GM19239 (cell line): ENCODE measurements around the gene DAZAP2.
"Not testable (repeated sequence)": the region's sequence is repeated elsewhere in the genome, so short reads cannot be mapped to it uniquely, and the experiment has no call there.

Source experiments
- DNase-seq: peaks from one replicate; pipeline ENCODE4 v3.0.0; 2011; ENCODE audit warnings: low spot score; ENCODE audit not compliant: insufficient read length
- FAIRE-seq: peaks from 2 replicates; lab custom pipeline; 2011; peaks lifted over from hg19 to GRCh38; lab: Jason Lieb, UNC

The DAZAP2 gene

DNA sequence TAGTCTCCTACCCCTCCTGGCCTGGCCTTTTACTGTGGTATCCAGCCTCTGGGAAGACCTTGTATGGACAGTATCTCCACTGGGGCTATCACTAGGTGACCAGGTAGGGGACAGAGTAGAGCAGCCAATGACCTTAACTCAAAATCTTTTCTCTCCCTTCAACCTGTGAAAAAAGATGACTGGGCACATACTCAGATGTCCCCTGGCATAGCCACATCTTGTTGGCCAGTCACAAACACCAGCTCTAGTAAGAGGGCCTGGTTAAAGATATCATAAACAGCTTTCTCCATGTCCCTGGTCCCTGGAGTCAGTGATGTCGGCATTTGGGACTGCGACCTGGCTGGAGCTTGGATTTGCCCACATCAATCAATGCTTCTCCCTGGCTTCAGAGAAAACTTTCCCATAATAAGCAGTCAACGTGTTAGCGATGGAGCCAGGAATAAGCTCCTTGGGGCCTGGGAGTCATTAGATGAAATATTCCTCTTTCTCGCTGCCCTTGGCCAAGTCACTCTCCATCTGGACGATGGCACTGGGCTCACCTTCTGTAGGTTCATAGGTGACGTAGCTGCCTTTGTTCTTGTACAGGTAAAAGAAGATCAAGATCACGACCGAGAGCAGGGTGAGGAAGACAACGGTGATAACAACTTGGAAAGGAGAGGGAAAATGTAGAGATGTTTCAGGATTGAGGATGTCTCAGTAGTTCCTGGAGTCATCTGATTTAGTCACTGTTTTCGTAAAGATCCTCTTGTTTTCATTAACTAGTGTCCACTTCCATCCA, 7.0 kb downstream of the DAZAP2 start:
- no peak for FAIRE-seq

DNA sequence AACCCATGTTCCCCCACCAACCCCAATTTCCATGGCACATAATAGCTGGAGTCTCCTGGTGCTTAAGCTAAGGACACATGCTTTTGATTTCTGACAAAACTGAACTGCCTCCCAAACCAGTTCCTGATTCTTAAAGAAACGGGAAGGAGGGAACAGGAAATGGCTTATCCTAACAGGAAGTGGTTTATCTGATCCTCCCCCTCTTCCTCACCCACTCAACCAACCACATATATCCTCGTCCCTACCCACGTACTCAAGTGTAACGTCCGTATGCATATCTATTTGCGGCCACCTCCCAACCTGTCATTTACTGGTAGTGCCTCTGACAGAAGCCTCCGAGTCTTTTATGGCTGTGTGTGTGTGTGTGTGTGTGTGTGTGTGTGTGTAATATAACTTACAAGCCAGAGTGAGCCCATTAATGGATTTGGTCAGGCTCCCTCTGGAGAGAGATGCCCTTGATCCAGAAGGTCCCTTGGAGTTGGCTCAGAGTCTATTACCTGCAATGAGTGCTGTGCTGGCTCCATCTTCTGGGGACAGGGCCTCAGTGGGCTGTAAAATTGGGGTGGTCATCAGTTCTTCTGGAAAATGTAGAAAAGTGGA, 7.7 kb downstream of the DAZAP2 start:
- no peak for FAIRE-seq

More for the DNA sequence above, 7.0 kb downstream of the DAZAP2 start:
- no peak for DNase-seq

DNA sequence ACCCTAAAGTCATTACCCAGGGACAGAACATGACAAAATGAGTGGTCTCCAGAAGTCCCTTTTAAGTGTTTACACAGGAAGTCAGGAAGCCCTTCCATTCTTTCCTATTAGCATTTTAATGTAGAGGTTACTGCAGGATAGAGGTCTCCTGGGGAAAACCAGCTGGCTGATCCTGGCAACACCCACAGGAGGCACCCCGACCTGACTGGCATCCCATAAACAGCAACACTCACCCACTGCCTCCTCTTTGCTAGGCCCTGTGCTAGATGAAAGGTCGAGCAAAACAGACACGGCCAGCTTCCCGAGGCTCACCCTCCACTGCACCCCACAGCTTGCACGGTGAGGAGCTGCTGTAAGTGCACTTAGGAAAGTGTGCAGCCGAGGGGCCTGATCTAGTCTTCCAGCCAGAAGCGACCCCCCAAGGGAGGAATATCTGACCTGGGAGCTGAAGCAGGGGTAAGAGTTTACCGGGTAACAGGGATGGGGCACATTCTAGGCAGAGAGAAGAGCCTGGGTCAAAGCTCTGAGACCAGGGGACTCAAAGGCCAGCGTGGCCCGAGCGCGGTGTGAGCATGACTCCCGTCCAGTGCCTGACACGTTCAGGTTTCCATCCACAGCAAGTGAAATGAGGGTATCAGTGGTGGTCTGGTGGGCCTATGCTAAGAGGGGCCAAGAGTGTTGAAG, 9.0 kb downstream of the DAZAP2 start:
- no peak for DNase-seq
- FAIRE-seq: no peak

More for the DNA sequence above, 7.7 kb downstream of the DAZAP2 start:
- no peak for DNase-seq

DNA sequence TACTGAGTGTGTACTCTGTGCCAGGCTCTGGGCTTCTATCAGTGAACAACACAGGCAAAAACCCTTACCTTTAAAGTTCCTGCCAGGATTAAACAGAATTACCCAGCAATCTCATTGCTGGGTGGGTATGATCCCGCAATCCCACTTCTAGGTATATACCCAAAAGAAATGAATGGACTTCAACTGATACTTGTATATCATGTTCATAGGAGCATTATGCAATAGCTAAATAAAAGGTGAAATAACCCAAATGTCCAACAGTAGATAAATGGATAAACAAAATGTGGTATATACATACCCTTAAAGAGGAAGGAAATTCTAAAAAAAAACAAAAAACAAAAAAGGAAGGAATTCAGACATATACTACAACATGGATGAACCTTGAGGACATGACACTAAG, 14.7 kb downstream of the DAZAP2 start:
- DNase-seq (no peak), FAIRE-seq (no peak)

DNA sequence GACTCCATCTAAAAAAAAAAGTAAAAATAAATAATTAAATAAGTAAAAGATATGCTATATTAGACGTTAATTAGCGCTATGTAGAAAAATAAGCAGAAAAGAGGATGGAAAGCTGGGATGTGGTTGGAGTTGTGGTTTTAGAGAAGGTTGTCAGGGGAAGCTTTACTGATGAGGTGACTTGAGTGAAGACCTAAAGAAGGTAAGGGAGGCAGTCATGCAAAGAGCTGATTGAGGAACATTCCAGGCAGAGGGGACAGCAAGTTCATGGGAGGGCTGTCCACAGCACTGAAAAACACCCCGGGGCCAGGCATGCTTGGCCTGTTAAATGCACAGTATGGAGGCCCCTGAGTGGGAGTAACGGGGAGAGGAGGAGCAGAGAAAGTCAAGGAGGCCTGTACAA, 15.9 kb downstream of the DAZAP2 start:
- DNase-seq: no peak
- FAIRE-seq: no peak

DNA sequence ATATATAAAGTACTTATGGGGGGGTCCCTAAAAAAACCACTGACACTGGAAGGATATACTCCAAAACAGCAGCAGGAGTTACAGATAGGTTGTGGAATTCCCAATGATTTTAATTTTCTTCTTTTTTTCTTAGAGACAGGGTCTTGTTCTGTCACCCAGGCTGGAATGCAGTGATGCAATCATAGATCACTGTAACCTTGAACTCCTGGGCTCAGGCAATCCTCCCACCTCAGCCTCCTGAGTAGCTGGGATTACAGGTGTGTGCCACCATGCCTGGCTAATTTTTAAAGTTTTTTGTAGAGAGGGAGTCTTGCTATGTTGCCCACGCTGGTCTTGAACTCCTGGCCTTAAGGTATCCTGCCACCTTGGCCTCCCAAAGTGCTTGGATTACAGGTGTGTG, 21.0 kb downstream of the DAZAP2 start:
- not testable (repeated sequence) for FAIRE-seq, DNase-seq

DNA sequence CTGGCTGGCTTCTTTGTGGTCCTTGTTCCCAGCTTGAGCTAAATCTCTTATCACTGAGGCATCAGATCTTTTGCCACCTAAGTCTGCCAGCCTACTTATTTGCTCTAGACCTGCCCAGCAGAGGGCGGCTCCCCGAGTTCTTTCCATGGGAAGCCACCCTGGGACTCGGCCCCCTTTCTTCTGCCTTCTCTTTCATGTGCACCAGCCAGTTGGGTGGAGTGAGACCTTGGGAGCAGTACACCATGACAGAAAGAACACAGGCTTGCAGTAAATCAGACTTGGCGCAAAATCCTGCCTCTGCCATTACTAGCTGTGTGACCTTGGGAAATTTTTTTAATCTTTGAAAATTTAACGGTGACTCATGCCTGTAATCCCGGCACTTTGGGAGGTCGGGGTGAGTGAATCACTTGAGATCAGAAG, 24.1 kb downstream of the DAZAP2 start:
- DNase-seq (no peak), FAIRE-seq (no peak)

DNA sequence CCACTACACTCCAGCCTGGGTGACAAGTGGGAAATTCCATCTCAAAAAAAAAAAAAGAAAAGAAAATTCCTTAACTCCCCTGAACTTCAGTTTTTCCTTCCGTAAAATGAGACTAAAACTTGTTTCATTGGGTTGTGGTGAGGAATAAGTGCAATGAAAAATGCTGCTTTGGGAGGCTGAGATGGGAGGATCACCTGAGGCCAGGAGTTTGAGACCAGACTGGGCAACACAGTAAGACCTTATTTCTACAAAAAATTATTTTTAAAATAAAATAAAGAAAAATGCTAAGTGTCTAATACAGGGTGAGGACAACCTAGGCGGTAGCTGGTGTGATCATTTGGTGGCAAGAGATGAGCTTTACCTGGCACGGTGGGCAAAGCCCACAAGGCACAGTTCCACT, 24.7 kb downstream of the DAZAP2 start:
- FAIRE-seq: no peak
- no peak for DNase-seq

DNA sequence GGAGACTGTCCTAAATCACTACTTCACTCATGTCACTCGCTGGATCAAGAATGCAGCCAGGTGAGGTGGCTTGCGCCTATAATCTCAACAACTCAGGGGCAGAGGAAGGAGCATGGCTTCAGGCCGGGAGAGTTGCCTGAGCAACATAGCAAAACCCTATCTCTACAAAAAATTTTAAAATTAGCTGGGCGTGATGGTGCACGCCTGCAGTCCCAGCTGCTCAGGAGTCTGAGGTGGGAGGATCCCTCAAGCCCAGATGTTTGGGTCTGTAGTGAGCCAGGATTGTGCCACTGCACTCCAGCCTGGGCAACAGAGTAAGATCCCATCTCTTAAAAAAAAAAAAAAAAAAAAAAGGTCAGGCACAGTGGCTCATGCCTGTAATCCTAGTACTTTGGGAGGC, 25.7 kb downstream of the DAZAP2 start:
- FAIRE-seq: no peak

DNA sequence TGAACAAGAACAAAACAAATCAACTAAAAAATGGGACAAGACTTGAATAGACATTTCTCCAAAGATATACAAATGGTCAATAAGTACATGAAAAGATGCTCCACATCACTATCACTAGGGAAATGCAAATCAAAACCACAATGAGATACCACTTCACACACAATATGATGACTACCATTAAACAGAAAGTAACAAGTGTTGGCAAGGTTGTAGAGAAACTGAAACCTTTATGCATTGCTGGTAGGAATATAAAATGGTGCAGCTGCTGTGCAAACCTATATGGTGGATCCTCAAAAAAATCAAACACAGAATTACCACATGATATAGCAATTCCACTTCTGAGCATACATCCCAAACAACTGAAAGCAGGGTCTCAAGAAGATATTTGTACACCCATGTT, 26.4 kb downstream of the DAZAP2 start:
- DNase-seq: no peak
- no peak for FAIRE-seq

More for the DNA sequence above, 25.7 kb downstream of the DAZAP2 start:
- no peak for DNase-seq

DNA sequence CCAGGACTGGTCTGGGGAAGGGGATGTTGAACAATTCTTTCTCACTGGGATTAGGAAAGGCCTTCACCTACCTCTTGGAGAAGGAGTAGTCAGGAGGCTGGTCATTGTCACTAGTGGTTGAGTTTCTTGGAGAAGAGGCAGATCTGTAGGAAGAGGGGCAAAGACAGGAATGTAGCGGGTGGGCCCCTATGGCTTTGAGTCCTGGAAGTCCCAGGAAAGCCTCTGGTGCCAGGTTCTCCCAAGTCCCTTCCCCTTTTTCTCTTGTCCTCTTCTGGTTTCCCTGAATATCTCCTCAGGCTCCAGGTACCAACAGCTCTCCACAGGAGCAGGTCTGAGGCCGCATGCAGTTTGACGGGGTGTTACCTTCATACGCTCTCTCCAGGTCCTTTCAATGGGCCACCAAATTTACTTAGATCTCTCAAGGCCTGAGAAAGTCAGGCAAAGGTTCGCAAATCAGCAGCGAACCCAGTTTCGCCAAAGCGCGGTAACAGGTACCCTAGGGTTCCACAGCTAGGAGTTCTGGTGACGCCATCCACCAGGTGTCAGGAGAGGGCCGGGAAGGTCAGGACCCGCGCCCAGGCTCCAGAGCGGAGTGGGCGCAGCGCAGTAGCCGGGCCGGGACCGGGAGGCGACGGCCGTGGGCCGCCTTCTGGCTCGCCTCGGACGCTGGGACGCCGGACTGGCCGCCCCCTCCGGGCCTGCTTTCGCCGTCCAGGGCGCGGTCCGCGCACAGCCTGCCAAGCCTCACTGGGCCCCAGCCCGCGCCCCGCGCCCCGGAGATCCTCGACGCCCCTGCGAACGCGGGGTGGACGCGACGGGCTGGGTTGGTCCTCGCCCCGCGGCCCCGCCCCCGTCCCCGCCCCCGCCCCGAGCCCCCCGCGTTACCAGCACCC, 30.8 kb downstream of the DAZAP2 start:
- DNase-seq (no peak), FAIRE-seq (no peak)

DNA sequence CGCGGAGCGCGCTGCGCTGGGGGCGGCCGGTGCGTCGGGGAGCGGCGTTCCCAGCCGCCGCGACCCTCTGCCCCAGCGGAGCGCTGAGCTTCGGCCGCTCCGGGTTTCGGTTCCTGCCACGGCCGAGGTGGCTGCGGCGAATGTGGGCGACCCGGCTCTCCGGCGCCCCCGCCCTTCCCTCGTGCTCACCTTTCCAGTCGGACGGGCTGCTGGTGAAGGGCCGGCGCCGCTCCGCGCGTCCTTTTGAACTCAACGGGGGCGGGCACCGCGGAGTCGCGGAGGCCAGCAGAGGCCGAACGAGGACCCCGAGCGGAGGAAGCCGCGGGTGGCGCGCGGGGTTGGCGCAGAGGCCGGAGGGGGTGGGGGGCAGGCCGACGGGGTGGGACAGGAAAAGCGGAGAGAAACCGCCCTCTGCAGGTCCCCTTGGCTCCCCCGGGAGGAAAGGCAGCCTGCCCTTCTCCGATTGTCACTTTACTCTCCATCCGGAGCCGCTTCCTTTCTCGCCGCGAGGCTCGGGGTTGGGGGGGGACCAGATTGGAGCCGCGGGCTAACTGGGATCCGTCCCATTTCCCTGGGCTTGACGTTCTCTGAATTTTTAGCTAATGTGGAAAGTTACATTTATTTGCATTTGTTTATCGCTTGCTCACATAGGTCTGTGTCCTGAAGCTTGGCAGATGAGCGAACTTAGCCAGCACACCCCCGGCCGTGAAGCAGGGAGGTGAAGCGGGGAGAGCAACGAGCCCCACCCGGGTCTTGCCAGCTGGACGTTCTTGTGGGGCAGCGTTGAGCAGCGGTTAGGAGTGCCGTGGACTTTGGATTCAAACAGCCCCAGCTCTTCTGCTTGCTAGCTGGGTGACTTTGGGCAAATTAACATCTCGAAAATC, 31.7 kb downstream of the DAZAP2 start, which contains the start of gene SMAGP:
TSS of gene SMAGP (minus strand) at position 349 of the 884 bp plus-strand sequence. CDS start 1,137 bp downstream, outside the sequence.
- peak; percentile 70 for FAIRE-seq
- DNase-seq: peak; percentile 80

DNA sequence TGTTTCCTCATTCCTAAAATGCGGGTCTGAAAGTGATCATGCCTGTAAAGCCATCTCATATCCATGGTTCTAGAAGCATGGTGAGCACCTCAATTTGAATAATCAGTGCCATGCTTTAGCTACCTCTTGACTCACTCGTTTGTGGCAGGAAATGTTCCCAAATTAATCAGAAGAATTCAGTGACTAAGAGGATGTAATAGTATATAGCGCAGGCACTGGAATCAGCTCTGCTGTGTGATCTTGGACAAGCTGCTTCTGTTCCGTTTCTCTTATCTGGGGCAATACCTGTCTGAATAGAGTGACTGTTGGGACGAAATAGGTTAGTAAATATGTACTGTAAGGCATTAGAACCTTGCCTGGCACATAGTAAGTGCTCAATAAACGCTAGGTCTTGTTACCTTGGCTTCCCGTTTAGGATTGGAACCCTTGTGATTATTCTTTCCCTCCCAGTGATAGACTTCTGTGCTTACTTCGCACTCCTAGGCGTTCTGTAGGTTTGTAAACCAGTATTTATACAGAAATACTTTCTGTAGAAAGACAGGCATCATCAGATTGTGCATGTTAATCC, 32.4 kb downstream of the DAZAP2 start:
- FAIRE-seq (no peak), DNase-seq (no peak)

DNA sequence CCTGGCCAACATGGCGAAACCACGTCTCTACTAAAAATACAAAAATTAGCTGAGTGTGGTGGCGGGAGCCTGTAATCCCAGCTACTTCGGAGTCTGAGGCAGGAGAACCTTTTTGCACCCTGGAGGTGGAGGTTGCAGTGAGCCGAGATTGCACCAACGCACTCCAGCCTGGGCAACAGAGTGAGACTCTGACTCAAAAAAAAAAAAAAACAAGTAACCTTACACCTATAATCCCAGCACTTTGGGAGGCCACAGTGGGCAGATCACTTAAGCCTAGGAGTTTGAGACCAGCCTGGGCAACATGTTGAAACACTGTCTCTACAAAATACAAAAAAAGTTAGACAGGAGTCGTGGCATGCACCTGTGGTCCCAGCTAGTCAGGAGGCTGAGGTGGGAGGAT, 34.2 kb downstream of the DAZAP2 start:
- DNase-seq, FAIRE-seq: not testable (repeated sequence)

DNA sequence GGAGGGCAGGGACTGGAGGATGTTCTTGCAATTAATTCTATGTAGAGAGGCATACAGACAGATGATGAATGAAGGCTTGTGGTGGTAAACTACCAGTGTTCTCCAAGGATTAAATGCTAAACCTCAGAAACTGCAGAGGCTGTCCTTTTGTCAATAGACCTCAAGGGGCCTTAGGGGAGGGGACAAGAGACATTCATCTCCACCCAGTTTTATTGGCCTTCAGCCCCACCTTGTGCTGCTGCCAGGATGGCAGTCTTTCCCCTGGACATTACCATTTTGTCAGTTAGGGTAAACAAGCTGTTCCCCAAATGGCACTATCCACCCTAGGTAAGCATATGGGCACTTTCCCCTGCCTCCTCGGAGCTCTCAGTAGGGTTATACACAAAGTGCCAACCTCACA, 36.5 kb downstream of the DAZAP2 start:
- DNase-seq (no peak), FAIRE-seq (no peak)

DNA sequence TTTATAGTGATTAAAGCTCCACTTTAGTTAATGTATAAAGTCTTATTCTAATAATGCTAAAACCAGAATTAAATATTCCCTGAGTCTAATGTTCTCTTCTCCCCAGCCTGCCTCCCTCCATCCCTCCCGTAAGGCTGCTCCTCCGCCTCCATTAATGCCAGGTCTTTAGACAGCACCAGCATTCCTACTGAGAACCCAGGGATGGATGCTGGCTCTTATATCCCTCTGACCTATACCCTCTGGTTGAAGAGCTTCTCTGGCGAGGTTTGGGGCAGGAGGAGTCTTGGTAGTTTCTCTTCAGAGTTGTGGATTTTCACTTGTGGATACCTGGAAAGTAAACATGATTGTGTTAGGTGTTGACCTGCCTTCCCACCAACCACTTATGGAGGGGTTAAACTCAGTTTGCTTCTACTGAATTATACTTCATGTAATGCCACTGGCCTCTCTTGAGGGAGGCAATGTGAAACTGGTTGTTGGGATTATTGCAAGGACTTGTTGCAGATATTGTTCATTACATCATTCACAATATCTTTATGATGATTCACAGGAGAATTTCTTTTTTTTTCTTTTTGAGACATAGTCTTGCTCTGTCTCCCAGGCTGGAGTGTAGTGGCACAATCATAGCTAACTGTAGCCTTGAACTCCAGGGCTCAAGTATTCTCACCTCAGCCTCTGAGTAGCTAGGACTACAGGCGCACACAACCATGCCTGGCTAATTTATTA, 42.7 kb downstream of the DAZAP2 start:
- no peak for DNase-seq
- no peak for FAIRE-seq

DNA sequence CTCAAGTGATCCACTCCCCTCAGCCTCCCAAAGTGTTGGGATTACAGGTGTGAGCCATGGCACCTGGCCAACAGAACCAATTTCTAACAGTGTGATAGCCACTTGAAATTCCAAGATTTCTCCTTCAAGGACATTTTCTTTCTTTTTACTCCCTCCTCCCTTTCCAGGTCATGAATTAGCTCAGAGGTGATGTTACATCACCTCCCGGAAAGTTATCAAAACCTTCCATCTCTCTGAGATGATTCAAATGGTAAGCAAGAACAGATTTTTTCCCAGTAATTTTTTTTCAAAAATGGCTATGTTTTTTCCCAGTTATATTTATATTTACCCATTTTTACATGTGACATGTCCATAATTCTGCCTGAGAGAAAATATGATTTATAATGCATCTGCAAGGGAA, 47.2 kb downstream of the DAZAP2 start:
- FAIRE-seq: no peak
- DNase-seq: no peak
